HG03460 (cell line): Measurements from ENCODE around the gene XYLT1.
A peak's percentile ranks its signal among the peaks of the same experiment; 100 is the strongest.
"Not testable (repeated sequence)": the region's sequence is repeated elsewhere in the genome, so short reads cannot be mapped to it uniquely, and the experiment has no call there.

Source experiments
- ATAC-seq: cut with Tn5 transposase; IDR thresholded peaks from one replicate; pipeline ENCODE4 v1.9.1; 2021; ENCODE audit not compliant: unreplicated experiment

The XYLT1 gene

GRCh38 chr16:17432901-17433576 is 37.7 kb downstream of the XYLT1 start:
- ATAC-seq: no peak

GRCh38 chr16:17431968-17432625 is 38.7 kb downstream of the XYLT1 start:
- no peak for ATAC-seq

- no peak for ATAC-seq
These were observed 39.7 kb downstream of the XYLT1 start for GRCh38 chr16:17431012-17431411.

- ATAC-seq: no peak
These were observed 44.3 kb downstream of the XYLT1 start for GRCh38 chr16:17426451-17426850.

GRCh38 chr16:17424771-17425170 is 46.0 kb downstream of the XYLT1 start:
- no peak for ATAC-seq

GRCh38 chr16:17423221-17423620 is 47.5 kb downstream of the XYLT1 start:
- no peak for ATAC-seq

- ATAC-seq: no peak
These were observed 49.9 kb downstream of the XYLT1 start for GRCh38 chr16:17420816-17421215.

GRCh38 chr16:17419266-17419665 is 51.5 kb downstream of the XYLT1 start:
- ATAC-seq: no peak

GRCh38 chr16:17417740-17418139 is 53.0 kb downstream of the XYLT1 start:
- ATAC-seq: no peak

GRCh38 chr16:17416461-17417311 is 54.1 kb downstream of the XYLT1 start:
- ATAC-seq: peak; percentile 97

GRCh38 chr16:17414916-17415315 is 55.8 kb downstream of the XYLT1 start:
- ATAC-seq: no peak

- no peak for ATAC-seq
These were observed 56.3 kb downstream of the XYLT1 start for GRCh38 chr16:17414421-17414820.

GRCh38 chr16:17413508-17413907 is 57.3 kb downstream of the XYLT1 start:
- ATAC-seq: no peak

- ATAC-seq: no peak
These were observed 58.0 kb downstream of the XYLT1 start for GRCh38 chr16:17412791-17413190.

GRCh38 chr16:17412221-17412620 is 58.5 kb downstream of the XYLT1 start:
- ATAC-seq: no peak

- no peak for ATAC-seq
These were observed 59.5 kb downstream of the XYLT1 start for GRCh38 chr16:17411263-17411662.

- ATAC-seq: not testable (repeated sequence)
These were observed 60.4 kb downstream of the XYLT1 start for GRCh38 chr16:17410316-17410715.

- ATAC-seq: no peak
These were observed 60.9 kb downstream of the XYLT1 start for GRCh38 chr16:17409894-17410293.

- no peak for ATAC-seq
These were observed 61.8 kb downstream of the XYLT1 start for GRCh38 chr16:17408955-17409441.

GRCh38 chr16:17408296-17408695 is 62.5 kb downstream of the XYLT1 start:
- ATAC-seq: no peak

- no peak for ATAC-seq
These were observed 63.4 kb downstream of the XYLT1 start for GRCh38 chr16:17407321-17407720.
